ENCODE results near the gene DNASE1L2. TPM values are rescaled to one million over a fixed set of nuclear protein-coding genes. Genes with fewer than 3 reads are reported as not detected.

The DNASE1L2 gene
- total RNA-seq (2022; extraction: Qiagen RNA extraction; ENCODE audit: low read depth), result 0.80 to 1.7 TPM (median 1.6 TPM) in 5 replicates

GRCh38 chr16:2236337-2237101, at the start of gene DNASE1L2:
Gene DNASE1L2, plus strand, starts transcription at chr16:2236444. Its CDS starts 373 bp downstream, at chr16:2236817.

GRCh38 chr16:2196162-2196980, 39.9 kb upstream of the DNASE1L2 start, which contains the start of gene CASKIN1:
Gene CASKIN1, minus strand, starts transcription at chr16:2196605. Its CDS starts 173 bp downstream, at chr16:2196432.

GRCh38 chr16:2205104-2205966, 30.9 kb upstream of the DNASE1L2 start, which contains the start of gene MLST8:
Gene MLST8, plus strand, starts transcription at chr16:2205454. Its CDS starts 632 bp downstream, at chr16:2206086.

GRCh38 chr16:2210386-2211365, 25.6 kb upstream of the DNASE1L2 start, which contains the start of gene BRICD5:
Gene BRICD5, minus strand, starts transcription at chr16:2210863. Its CDS starts 30 bp downstream, at chr16:2210833.

GRCh38 chr16:2214719-2214968, 21.6 kb upstream of the DNASE1L2 start, which contains the start of gene PGP:
Gene PGP, minus strand, starts transcription at chr16:2214840. Its CDS starts 63 bp downstream, at chr16:2214777.

GRCh38 chr16:2223221-2223941, 12.9 kb upstream of the DNASE1L2 start, which contains the start of gene E4F1:
Gene E4F1, plus strand, starts transcription at chr16:2223591. Its CDS starts 23 bp downstream, at chr16:2223614.

GRCh38 chr16:2251296-2252111, 15.3 kb downstream of the DNASE1L2 start, which contains the start of gene ECI1:
Gene ECI1, minus strand, starts transcription at chr16:2251587. Its CDS starts 21 bp downstream, at chr16:2251566.

GRCh38 chr16:2267913-2268666, 31.8 kb downstream of the DNASE1L2 start, which contains the start of gene RNPS1:
Gene RNPS1, minus strand, starts transcription at chr16:2268126. Its CDS starts 3,483 bp downstream, at chr16:2264643.

Other genes starting within 250 kb of the DNASE1L2 start
- gene SYNGR3, start 246.5 kb upstream of the DNASE1L2 start, total RNA-seq (2022; extraction: Qiagen RNA extraction; ENCODE audit: low read depth), result 5.5 to 8.3 TPM (median 8.1 TPM) in 5 replicates
- gene ZNF598, start 226.6 kb upstream of the DNASE1L2 start, total RNA-seq (2022; extraction: Qiagen RNA extraction; ENCODE audit: low read depth), result 43.7 to 60.1 TPM (median 56.5 TPM) in 5 replicates
- gene NPW, start 216.7 kb upstream of the DNASE1L2 start, total RNA-seq (2022; extraction: Qiagen RNA extraction; ENCODE audit: low read depth), result 0.44 to 1.7 TPM (median 0.85 TPM) in 5 replicates
- 48.2 to 73.8 TPM (median 68.4 TPM) in 5 replicates for gene NHERF2, start 209.5 kb upstream of the DNASE1L2 start, total RNA-seq (2022; extraction: Qiagen RNA extraction; ENCODE audit: low read depth)
- 37.9 to 51.7 TPM (median 44.3 TPM) in 5 replicates for gene NTHL1, start 188.6 kb upstream of the DNASE1L2 start, total RNA-seq (2022; extraction: Qiagen RNA extraction; ENCODE audit: low read depth)
- gene TSC2, start 188.5 kb upstream of the DNASE1L2 start, total RNA-seq (2022; extraction: Qiagen RNA extraction; ENCODE audit: low read depth), result 30.8 to 44.5 TPM (median 43.0 TPM) in 5 replicates
- 36.9 to 55.8 TPM (median 48.0 TPM) in 5 replicates for gene PKD1, start 100.5 kb upstream of the DNASE1L2 start, total RNA-seq (2022; extraction: Qiagen RNA extraction; ENCODE audit: low read depth)
- 2.4 to 4.9 TPM (median 2.9 TPM) in 5 replicates for gene RAB26, start 87.8 kb upstream of the DNASE1L2 start, total RNA-seq (2022; extraction: Qiagen RNA extraction; ENCODE audit: low read depth)
- gene TRAF7, start 80.7 kb upstream of the DNASE1L2 start, total RNA-seq (2022; extraction: Qiagen RNA extraction; ENCODE audit: low read depth), result 37.1 to 58.7 TPM (median 50.7 TPM) in 5 replicates
- 0.35 to 0.55 TPM (median 0.45 TPM) in 5 replicates for gene CASKIN1, start 39.8 kb upstream of the DNASE1L2 start, total RNA-seq (2022; extraction: Qiagen RNA extraction; ENCODE audit: low read depth)
- 38.1 to 52.1 TPM (median 49.1 TPM) in 5 replicates for gene MLST8, start 31.0 kb upstream of the DNASE1L2 start, total RNA-seq (2022; extraction: Qiagen RNA extraction; ENCODE audit: low read depth)
- 3.6 to 6.2 TPM (median 5.0 TPM) in 5 replicates for gene BRICD5, start 25.6 kb upstream of the DNASE1L2 start, total RNA-seq (2022; extraction: Qiagen RNA extraction; ENCODE audit: low read depth)
- 18.4 to 32.7 TPM (median 32.3 TPM) in 5 replicates for gene PGP, start 21.6 kb upstream of the DNASE1L2 start, total RNA-seq (2022; extraction: Qiagen RNA extraction; ENCODE audit: low read depth)
- 15.7 to 26.0 TPM (median 24.9 TPM) in 5 replicates for gene E4F1, start 12.9 kb upstream of the DNASE1L2 start, total RNA-seq (2022; extraction: Qiagen RNA extraction; ENCODE audit: low read depth)
- gene ECI1, start 15.1 kb downstream of the DNASE1L2 start, total RNA-seq (2022; extraction: Qiagen RNA extraction; ENCODE audit: low read depth), result 47.7 to 92.0 TPM (median 91.2 TPM) in 5 replicates
- gene RNPS1, start 31.7 kb downstream of the DNASE1L2 start, total RNA-seq (2022; extraction: Qiagen RNA extraction; ENCODE audit: low read depth), result 248 to 285 TPM (median 258 TPM) in 5 replicates
- gene ABCA3, start 104.3 kb downstream of the DNASE1L2 start, total RNA-seq (2022; extraction: Qiagen RNA extraction; ENCODE audit: low read depth), result 15.9 to 20.5 TPM (median 20.2 TPM) in 5 replicates
- gene CCNF, start 193.0 kb downstream of the DNASE1L2 start, total RNA-seq (2022; extraction: Qiagen RNA extraction; ENCODE audit: low read depth), result 18.2 to 24.3 TPM (median 22.2 TPM) in 5 replicates
- 15.6 to 20.9 TPM (median 19.0 TPM) in 5 replicates for gene TEDC2, start 223.7 kb downstream of the DNASE1L2 start, total RNA-seq (2022; extraction: Qiagen RNA extraction; ENCODE audit: low read depth)
- 0.07 TPM in 1 of 5 replicates, not detected in the others for gene NTN3, start 234.9 kb downstream of the DNASE1L2 start, total RNA-seq (2022; extraction: Qiagen RNA extraction; ENCODE audit: low read depth)
- gene TBC1D24, start 238.7 kb downstream of the DNASE1L2 start, total RNA-seq (2022; extraction: Qiagen RNA extraction; ENCODE audit: low read depth), result 5.7 to 8.7 TPM (median 7.5 TPM) in 5 replicates

All from A549 treated with GW870086 at 1 μM for 4 hours (cell line).